ENCODE data around the gene LSR.
A peak's percentile ranks its signal among the peaks of the same experiment; 100 is the strongest.

The LSR gene

DNA sequence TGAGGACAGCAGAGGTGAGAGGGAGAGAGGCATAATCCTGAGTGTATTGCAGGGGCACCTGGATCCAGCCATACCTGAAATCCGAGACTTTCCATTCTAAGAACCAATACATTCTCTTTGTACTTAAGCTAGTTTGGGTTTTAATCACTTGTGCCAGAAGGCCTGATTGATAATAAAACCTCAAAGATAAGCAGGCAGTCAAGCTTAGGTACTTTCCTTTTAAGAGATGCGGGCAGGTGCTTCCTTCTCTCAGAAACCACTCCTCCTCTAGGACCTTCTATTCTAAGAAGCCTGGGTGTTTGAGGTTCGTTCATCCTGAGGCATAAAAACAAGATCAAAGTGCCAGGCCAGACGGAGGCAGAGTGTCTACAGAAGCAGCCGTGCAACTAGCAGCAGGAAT lies 42.4 kb upstream of the LSR start:
- peak; percentile 91 to 99 (median 97) for DNase-seq
- CTCF ChIA-PET, result interaction anchor here (0.9 to 1.8 kb wide), 6 partner anchors 28 to 71 kb away, joined by 3 to 6 read pairs (median 3); partner anchors contain the start of gene FXYD5
- Histone ChIP-seq H3K4me3 (ENCODE audit: control insufficient read depth in 1 of 7, extremely low read depth in 1 of 7, insufficient read depth in 4 of 7, low read depth in 2 of 7, low read length in 6 of 7) (no peak overlapping the region), H3K36me3 (ENCODE audit: control insufficient read depth in 4 of 4, insufficient read depth in 4 of 4, low read length in 3 of 4) (no peaks in the 10 kb centered on the region), H3K27ac (ENCODE audit: insufficient read depth in 1 of 2, low read depth in 1 of 2, low read length in 2 of 2, poor library complexity in 1 of 2, severe bottlenecking in 2 of 2) (no peak overlapping the region), H3K9me3 (ENCODE audit: control extremely low read depth in 1 of 5, control insufficient read depth in 4 of 5, insufficient read depth in 2 of 5, low read depth in 1 of 5, low read length in 4 of 5) (peaks cover 0 to 2% (median 0%) of the 10 kb centered on the region in 5 experiments), H3K27me3 (replicated peaks in 2 of 5; ENCODE audit: control insufficient read depth in 4 of 5, insufficient read depth in 5 of 5, low read length in 4 of 5) (no peaks in the 10 kb centered on the region), H3K4me1 (ENCODE audit: control extremely low read depth in 1 of 4, control insufficient read depth in 4 of 4, insufficient read depth in 4 of 4, low read length in 3 of 4) (peaks cover 7 to 59% (median 45%) of the 10 kb centered on the region in 4 experiments)
- 0% methylated on average over 1 of the region's 5 CpGs for WGBS (ENCODE audit: insufficient coverage)
- POLR2A ChIA-PET, result interaction anchor here (0.6 to 1.2 kb wide), 3 partner anchors 30 to 61 kb away, joined by 3 to 6 read pairs (median 5); no protein-coding TSS in a partner anchor

DNA sequence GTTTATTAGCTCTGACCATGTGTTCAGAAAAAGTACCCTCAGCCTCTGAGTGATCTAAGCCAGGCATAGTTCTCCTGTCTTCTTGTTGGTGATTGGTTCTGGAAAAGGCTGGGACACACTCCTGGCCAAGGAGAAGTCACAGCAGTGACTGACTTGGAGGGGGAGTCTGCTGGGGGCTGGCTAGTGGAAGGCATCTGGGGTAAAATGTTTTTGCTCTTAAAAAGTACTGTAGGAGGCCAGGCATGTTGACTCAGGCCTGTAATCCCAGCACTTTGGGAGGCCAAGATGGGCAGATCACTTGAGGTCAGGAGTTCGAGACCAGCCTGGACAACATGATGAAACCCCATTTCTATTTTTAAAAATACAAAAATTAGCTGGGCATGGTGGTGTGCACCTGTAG lies 41.9 kb upstream of the LSR start:
- WGBS (ENCODE audit: insufficient coverage), result no CpG with 5 or more reads among the region's 1 CpG
- no peak overlapping the region for H3K27ac ChIP-seq (ENCODE audit: insufficient read depth in 1 of 2, low read depth in 1 of 2, low read length in 2 of 2, poor library complexity in 1 of 2, severe bottlenecking in 2 of 2)
- H3K4me3 ChIP-seq (ENCODE audit: control insufficient read depth in 1 of 7, extremely low read depth in 1 of 7, insufficient read depth in 4 of 7, low read depth in 2 of 7, low read length in 6 of 7), result no peak overlapping the region
- H3K4me1 ChIP-seq (ENCODE audit: control extremely low read depth in 1 of 4, control insufficient read depth in 4 of 4, insufficient read depth in 4 of 4, low read length in 3 of 4), result peaks cover 7 to 63% (median 50%) of the 10 kb centered on the region in 4 experiments
- peaks cover 0 to 2% (median 0%) of the 10 kb centered on the region in 5 experiments for H3K9me3 ChIP-seq (ENCODE audit: control extremely low read depth in 1 of 5, control insufficient read depth in 4 of 5, insufficient read depth in 2 of 5, low read depth in 1 of 5, low read length in 4 of 5)
- no peaks in the 10 kb centered on the region for H3K36me3 ChIP-seq (ENCODE audit: control insufficient read depth in 4 of 4, insufficient read depth in 4 of 4, low read length in 3 of 4)
- H3K27me3 ChIP-seq (replicated peaks in 2 of 5; ENCODE audit: control insufficient read depth in 4 of 5, insufficient read depth in 5 of 5, low read length in 4 of 5), result no peaks in the 10 kb centered on the region
- POLR2A ChIA-PET, result interaction anchor here (0.6 to 1.2 kb wide), 3 partner anchors 30 to 61 kb away, joined by 3 to 6 read pairs (median 5); no protein-coding TSS in a partner anchor
- CTCF ChIA-PET, result interaction anchor here (0.9 to 1.8 kb wide), 6 partner anchors 28 to 71 kb away, joined by 3 to 6 read pairs (median 3); partner anchors contain the start of gene FXYD5
- DNase-seq, result no peak

DNA sequence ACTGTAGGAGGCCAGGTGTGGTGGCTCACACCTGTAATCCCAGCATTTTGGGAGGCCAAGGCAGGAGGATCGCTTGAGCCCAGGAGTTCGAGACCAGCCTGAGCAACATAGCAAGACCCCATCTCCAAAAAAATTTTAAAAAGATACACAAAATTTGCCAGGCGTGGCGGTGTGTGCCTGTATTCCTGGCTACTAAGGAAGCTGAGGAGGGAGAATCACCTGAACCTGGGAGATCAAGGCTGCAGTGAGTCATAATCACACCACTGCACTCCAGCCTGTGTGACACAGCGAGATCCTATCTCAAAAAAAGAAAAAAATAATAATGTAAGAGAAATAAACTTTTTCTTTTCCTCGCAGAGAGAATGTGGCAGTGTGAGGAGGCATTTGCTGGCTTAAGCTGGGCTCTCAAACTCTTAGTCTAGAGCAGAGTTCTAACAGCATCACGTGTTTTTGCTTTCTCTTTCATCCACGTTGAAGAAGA lies 41.4 kb upstream of the LSR start:
- Histone ChIP-seq H3K27ac (ENCODE audit: insufficient read depth in 1 of 2, low read depth in 1 of 2, low read length in 2 of 2, poor library complexity in 1 of 2, severe bottlenecking in 2 of 2) (no peak overlapping the region), H3K4me3 (ENCODE audit: control insufficient read depth in 1 of 7, extremely low read depth in 1 of 7, insufficient read depth in 4 of 7, low read depth in 2 of 7, low read length in 6 of 7) (no peak overlapping the region), H3K27me3 (replicated peaks in 2 of 5; ENCODE audit: control insufficient read depth in 4 of 5, insufficient read depth in 5 of 5, low read length in 4 of 5) (no peaks in the 10 kb centered on the region), H3K9me3 (ENCODE audit: control extremely low read depth in 1 of 5, control insufficient read depth in 4 of 5, insufficient read depth in 2 of 5, low read depth in 1 of 5, low read length in 4 of 5) (peaks cover 0 to 2% (median 0%) of the 10 kb centered on the region in 5 experiments), H3K36me3 (ENCODE audit: control insufficient read depth in 4 of 4, insufficient read depth in 4 of 4, low read length in 3 of 4) (no peaks in the 10 kb centered on the region), H3K4me1 (ENCODE audit: control extremely low read depth in 1 of 4, control insufficient read depth in 4 of 4, insufficient read depth in 4 of 4, low read length in 3 of 4) (peaks cover 11 to 69% (median 56%) of the 10 kb centered on the region in 4 experiments)
- POLR2A ChIA-PET, result no interaction called here
- WGBS (ENCODE audit: insufficient coverage), result 90% methylated on average over 2 of the region's 8 CpGs
- CTCF ChIA-PET, result interaction anchor here (1.8 kb wide), 1 partner anchor 72 kb away, joined by 5 read pairs; no protein-coding TSS in a partner anchor
- DNase-seq, result peak in 2 of 3 donors; percentile 50 to 62

DNA sequence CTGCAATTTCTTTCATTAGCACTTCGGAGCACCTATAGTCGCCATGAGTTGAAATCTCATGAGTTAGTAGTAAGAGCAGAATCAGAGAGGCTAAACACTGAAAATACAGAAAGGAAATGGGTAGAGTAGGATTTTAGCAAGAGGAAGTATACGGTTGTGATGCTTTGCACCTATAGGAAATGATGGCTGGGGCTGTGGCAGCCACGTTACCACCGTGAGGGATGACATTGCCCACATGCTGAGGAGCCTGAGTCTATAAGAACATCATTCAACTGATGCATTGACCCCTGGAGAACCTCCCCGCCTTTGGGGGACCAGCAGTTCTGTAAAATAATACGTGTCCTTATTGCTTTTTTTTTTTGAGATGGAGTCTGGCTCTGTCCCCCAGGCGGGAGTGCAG lies 40.7 kb upstream of the LSR start:
- H3K4me1 ChIP-seq (ENCODE audit: control extremely low read depth in 1 of 4, control insufficient read depth in 4 of 4, insufficient read depth in 4 of 4, low read length in 3 of 4), result peaks cover 12 to 75% (median 62%) of the 10 kb centered on the region in 4 experiments

DNA sequence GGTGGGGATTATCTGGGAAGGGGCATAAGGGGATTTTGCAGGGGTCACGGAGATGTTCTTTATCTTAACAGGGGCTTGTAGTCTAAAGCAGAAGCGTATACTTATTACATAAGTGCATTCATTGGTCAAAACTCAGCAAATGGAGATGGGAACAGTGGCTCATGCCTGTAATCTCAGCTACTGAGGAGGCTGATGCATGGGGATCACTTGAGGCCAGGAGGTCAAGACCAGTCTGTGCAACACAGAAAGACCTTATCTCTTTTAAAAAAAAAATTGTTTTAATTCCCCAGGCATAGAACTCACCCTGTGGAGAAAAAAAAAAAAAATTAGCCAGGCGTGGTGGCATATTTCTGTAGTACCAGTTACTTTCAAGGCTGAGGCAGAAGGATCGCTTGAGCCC lies 39.2 kb upstream of the LSR start:
- Histone ChIP-seq H3K9me3 (ENCODE audit: control extremely low read depth in 1 of 5, control insufficient read depth in 4 of 5, insufficient read depth in 2 of 5, low read depth in 1 of 5, low read length in 4 of 5) (peaks cover 0 to 2% (median 0%) of the 10 kb centered on the region in 5 experiments), H3K36me3 (ENCODE audit: control insufficient read depth in 4 of 4, insufficient read depth in 4 of 4, low read length in 3 of 4) (no peaks in the 10 kb centered on the region), H3K27ac (ENCODE audit: insufficient read depth in 1 of 2, low read depth in 1 of 2, low read length in 2 of 2, poor library complexity in 1 of 2, severe bottlenecking in 2 of 2) (no peak overlapping the region), H3K27me3 (replicated peaks in 2 of 5; ENCODE audit: control insufficient read depth in 4 of 5, insufficient read depth in 5 of 5, low read length in 4 of 5) (no peaks in the 10 kb centered on the region), H3K4me1 (ENCODE audit: control extremely low read depth in 1 of 4, control insufficient read depth in 4 of 4, insufficient read depth in 4 of 4, low read length in 3 of 4) (peaks cover 11 to 76% (median 70%) of the 10 kb centered on the region in 4 experiments), H3K4me3 (ENCODE audit: control insufficient read depth in 1 of 7, extremely low read depth in 1 of 7, insufficient read depth in 4 of 7, low read depth in 2 of 7, low read length in 6 of 7) (no peak overlapping the region)
- WGBS (ENCODE audit: insufficient coverage), result no CpG with 5 or more reads among the region's 4 CpGs
- ChIA-PET POLR2A (no interaction called here), CTCF (no interaction called here)
- no peak for DNase-seq

More for the DNA sequence above, 40.7 kb upstream of the LSR start:
- no peaks in the 10 kb centered on the region for H3K36me3 ChIP-seq (ENCODE audit: control insufficient read depth in 4 of 4, insufficient read depth in 4 of 4, low read length in 3 of 4)
- H3K4me3 ChIP-seq (ENCODE audit: control insufficient read depth in 1 of 7, extremely low read depth in 1 of 7, insufficient read depth in 4 of 7, low read depth in 2 of 7, low read length in 6 of 7), result no peak overlapping the region
- POLR2A ChIA-PET, result no interaction called here
- H3K9me3 ChIP-seq (ENCODE audit: control extremely low read depth in 1 of 5, control insufficient read depth in 4 of 5, insufficient read depth in 2 of 5, low read depth in 1 of 5, low read length in 4 of 5), result peaks cover 0 to 2% (median 0%) of the 10 kb centered on the region in 5 experiments
- H3K27ac ChIP-seq (ENCODE audit: insufficient read depth in 1 of 2, low read depth in 1 of 2, low read length in 2 of 2, poor library complexity in 1 of 2, severe bottlenecking in 2 of 2), result no peak overlapping the region
- DNase-seq, result no peak
- no peaks in the 10 kb centered on the region for H3K27me3 ChIP-seq (replicated peaks in 2 of 5; ENCODE audit: control insufficient read depth in 4 of 5, insufficient read depth in 5 of 5, low read length in 4 of 5)
- CTCF ChIA-PET, result interaction anchor here (1.8 kb wide), 1 partner anchor 72 kb away, joined by 5 read pairs; no protein-coding TSS in a partner anchor
- 94% methylated on average over 6 of the region's 8 CpGs for WGBS (ENCODE audit: insufficient coverage)

DNA sequence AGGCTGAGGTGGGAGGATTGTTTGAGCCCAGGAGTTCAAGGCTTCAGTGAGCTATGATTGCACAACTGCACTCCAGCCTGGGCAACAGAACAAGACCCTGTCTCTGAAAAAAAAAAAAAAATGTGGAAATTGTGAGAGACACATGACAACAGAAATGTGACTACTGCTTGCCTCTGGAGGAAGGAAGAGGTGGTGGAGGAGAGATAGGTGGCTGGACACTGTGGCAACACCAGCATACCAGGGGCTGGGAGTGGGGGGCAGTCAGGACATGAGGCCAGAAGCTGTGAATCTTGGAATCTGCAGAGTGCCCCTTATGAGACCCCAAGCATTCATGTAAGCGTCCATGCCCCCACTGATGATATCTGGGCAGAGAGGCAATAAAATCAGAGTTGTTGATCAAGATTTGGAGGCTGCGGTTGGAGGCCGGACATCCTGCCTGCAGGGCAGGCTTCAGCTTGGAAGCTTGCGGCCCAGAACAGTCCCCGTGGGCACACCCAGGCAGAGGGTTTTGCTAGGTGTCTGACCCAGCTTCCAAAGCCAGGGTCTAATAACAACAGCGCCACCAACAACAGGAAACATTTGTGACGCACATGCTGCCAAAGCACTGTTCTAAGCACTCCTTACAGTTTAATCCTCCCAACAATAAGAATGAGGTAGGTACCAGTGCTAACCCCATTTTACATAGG lies 37.1 kb upstream of the LSR start:
- CTCF ChIA-PET, result interaction anchor here (0.7 to 1.5 kb wide), 6 partner anchors 11 to 58 kb away, joined by 3 to 4 read pairs (median 3); partner anchors contain the start of gene FAM187B
- peak overlapping the region in 4 of 7 experiments; percentile 9 to 45 (median 26) for H3K4me3 ChIP-seq (ENCODE audit: control insufficient read depth in 1 of 7, extremely low read depth in 1 of 7, insufficient read depth in 4 of 7, low read depth in 2 of 7, low read length in 6 of 7)
- peak overlapping the region in 1 of 2 experiments; percentile 36 for H3K27ac ChIP-seq (ENCODE audit: insufficient read depth in 1 of 2, low read depth in 1 of 2, low read length in 2 of 2, poor library complexity in 1 of 2, severe bottlenecking in 2 of 2)
- peaks cover 10 to 71% (median 63%) of the 10 kb centered on the region in 4 experiments for H3K4me1 ChIP-seq (ENCODE audit: control extremely low read depth in 1 of 4, control insufficient read depth in 4 of 4, insufficient read depth in 4 of 4, low read length in 3 of 4)
- H3K36me3 ChIP-seq (ENCODE audit: control insufficient read depth in 4 of 4, insufficient read depth in 4 of 4, low read length in 3 of 4), result no peaks in the 10 kb centered on the region
- peaks cover 0 to 2% (median 0%) of the 10 kb centered on the region in 5 experiments for H3K9me3 ChIP-seq (ENCODE audit: control extremely low read depth in 1 of 5, control insufficient read depth in 4 of 5, insufficient read depth in 2 of 5, low read depth in 1 of 5, low read length in 4 of 5)
- POLR2A ChIA-PET, result no interaction called here
- H3K27me3 ChIP-seq (replicated peaks in 2 of 5; ENCODE audit: control insufficient read depth in 4 of 5, insufficient read depth in 5 of 5, low read length in 4 of 5), result no peaks in the 10 kb centered on the region
- peak; percentile 75 to 91 (median 87) for DNase-seq
- WGBS (ENCODE audit: insufficient coverage), result 0% methylated on average over 5 of the region's 7 CpGs

DNA sequence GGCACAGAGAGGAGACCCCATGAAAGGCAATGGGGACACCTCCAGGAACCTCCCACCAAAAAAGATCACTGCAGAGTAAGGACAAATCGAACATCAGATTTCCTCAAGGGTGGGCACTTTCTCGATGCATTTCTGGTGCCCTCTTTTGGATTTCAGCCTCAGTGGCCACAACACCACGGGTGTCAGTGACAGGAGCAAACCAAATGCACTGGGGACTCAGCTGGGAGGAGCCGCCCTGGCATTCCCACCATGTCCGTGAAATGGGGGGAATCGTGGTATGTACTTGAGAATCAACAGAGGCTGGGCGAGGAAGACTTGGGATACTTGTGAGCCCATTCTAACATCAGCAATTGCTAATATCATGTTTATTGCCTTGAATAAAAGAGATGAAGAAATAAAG lies 36.6 kb upstream of the LSR start:
- H3K4me1 ChIP-seq (ENCODE audit: control extremely low read depth in 1 of 4, control insufficient read depth in 4 of 4, insufficient read depth in 4 of 4, low read length in 3 of 4), result peaks cover 8 to 70% (median 59%) of the 10 kb centered on the region in 4 experiments
- no peaks in the 10 kb centered on the region for H3K27me3 ChIP-seq (replicated peaks in 2 of 5; ENCODE audit: control insufficient read depth in 4 of 5, insufficient read depth in 5 of 5, low read length in 4 of 5)
- H3K27ac ChIP-seq (ENCODE audit: insufficient read depth in 1 of 2, low read depth in 1 of 2, low read length in 2 of 2, poor library complexity in 1 of 2, severe bottlenecking in 2 of 2), result no peak overlapping the region
- no peaks in the 10 kb centered on the region for H3K36me3 ChIP-seq (ENCODE audit: control insufficient read depth in 4 of 4, insufficient read depth in 4 of 4, low read length in 3 of 4)
- peaks cover 0 to 2% (median 0%) of the 10 kb centered on the region in 5 experiments for H3K9me3 ChIP-seq (ENCODE audit: control extremely low read depth in 1 of 5, control insufficient read depth in 4 of 5, insufficient read depth in 2 of 5, low read depth in 1 of 5, low read length in 4 of 5)
- no peak for DNase-seq
- peak overlapping the region in 2 of 7 experiments; percentile 9 to 36 for H3K4me3 ChIP-seq (ENCODE audit: control insufficient read depth in 1 of 7, extremely low read depth in 1 of 7, insufficient read depth in 4 of 7, low read depth in 2 of 7, low read length in 6 of 7)
- 24% methylated on average over 4 of the region's 7 CpGs for WGBS (ENCODE audit: insufficient coverage)
- CTCF ChIA-PET, result interaction anchor here (1.0 to 1.5 kb wide), 4 partner anchors 10 to 59 kb away, joined by 3 to 4 read pairs (median 3); no protein-coding TSS in a partner anchor
- POLR2A ChIA-PET, result no interaction called here
